Spinal cord (tissue), 10 donors: ENCODE data around the gene GUCY2D. TPM values are rescaled to one million over a fixed set of nuclear protein-coding genes. Genes with fewer than 3 reads are reported as not detected.

Source experiments
- DNase-seq, 6 donors: peaks; one replicate each; pipeline versions ENCODE4 v3.0.0 to v3.0.0-alpha.2; 2013 to 2015; ENCODE audit warnings: low spot score in 6 of 6, low read depth in 4 of 6
- H3K27ac ChIP-seq: one replicate; pipeline ENCODE4 v1.5.1; 2013; ENCODE audit warnings: low read depth, low read length, control low read depth
- H3K27me3 ChIP-seq: one replicate; pipeline ENCODE4 v1.6.1; 2013; ENCODE audit warnings: low read length; ENCODE audit not compliant: control insufficient read depth, insufficient read depth
- H3K36me3 ChIP-seq: one replicate; pipeline ENCODE4 v1.6.1; 2013; ENCODE audit warnings: low read length; ENCODE audit not compliant: control insufficient read depth, insufficient read depth
- H3K4me1 ChIP-seq: one replicate; pipeline ENCODE4 v1.6.1; 2013; ENCODE audit warnings: low read length; ENCODE audit not compliant: control insufficient read depth, insufficient read depth
- H3K4me3 ChIP-seq: one replicate; pipeline ENCODE4 v1.5.1; 2013; ENCODE audit warnings: low read depth, low read length, control low read depth
- H3K9me3 ChIP-seq: one replicate; pipeline ENCODE4 v1.6.1; 2013; ENCODE audit warnings: low read length; ENCODE audit not compliant: control insufficient read depth, insufficient read depth
- WGBS: methylation state at CpG from one replicate; pipeline ENCODE4 v1.1.5; 2013; ENCODE audit warnings: missing lambda C conversion rate; ENCODE audit not compliant: insufficient coverage; 5-methylcytosine and 5-hydroxymethylcytosine counted together
- polyA plus RNA-seq, 2 donors: library from polyadenylated mRNA; unstranded; fragments of 120-200 nt; gene quantifications; one replicate each; pipeline ENCODE4 v1.2.1, GENCODE V29; 2013; ENCODE audit not compliant: insufficient read length in 2 of 2
- total RNA-seq, 2 donors: library from RNA; depleted of rRNA in 1 of 2; stranded (reverse); fragments of 120-200 nt in 1 of 2; fragments of >200 nt in 1 of 2; gene quantifications; one replicate each; pipeline versions ENCODE4 v1.2.3 to v1.2.4, GENCODE V29; 2013 to 2014
- donor health status: healthy.

Gene GUCY2D
- total and polyA plus RNA-seq, 4 donors, result 0.10 to 2.3 (median 0.61) TPM

DNA sequence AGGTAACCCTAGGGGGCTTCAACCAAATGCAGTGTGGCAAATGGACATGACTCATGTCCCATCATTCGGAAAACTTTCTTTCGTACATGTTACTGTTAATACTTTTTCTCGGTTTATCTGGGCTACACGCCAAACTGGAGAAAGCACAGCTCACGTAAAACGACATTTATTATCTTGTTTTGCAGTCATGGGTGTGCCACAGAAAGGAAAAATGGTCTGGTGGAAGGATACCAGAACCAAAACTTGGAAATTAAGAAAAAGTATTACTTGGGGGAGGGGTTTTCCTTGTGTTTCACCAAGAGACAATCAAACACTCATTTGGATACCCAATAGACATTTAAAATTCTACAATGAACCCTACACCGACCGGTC lies 60.0 kb downstream of the GUCY2D start:
- Histone ChIP-seq H3K27ac (no peak overlapping the region), H3K27me3 (peaks cover 79% of the 10 kb centered on the region), H3K9me3 (no peaks in the 10 kb centered on the region), H3K4me1 (no peaks in the 10 kb centered on the region), H3K36me3 (no peaks in the 10 kb centered on the region), H3K4me3 (no peak overlapping the region)
- DNase-seq, result no peak
- WGBS, result 8% methylated on average over 2 of the region's 8 CpGs

DNA sequence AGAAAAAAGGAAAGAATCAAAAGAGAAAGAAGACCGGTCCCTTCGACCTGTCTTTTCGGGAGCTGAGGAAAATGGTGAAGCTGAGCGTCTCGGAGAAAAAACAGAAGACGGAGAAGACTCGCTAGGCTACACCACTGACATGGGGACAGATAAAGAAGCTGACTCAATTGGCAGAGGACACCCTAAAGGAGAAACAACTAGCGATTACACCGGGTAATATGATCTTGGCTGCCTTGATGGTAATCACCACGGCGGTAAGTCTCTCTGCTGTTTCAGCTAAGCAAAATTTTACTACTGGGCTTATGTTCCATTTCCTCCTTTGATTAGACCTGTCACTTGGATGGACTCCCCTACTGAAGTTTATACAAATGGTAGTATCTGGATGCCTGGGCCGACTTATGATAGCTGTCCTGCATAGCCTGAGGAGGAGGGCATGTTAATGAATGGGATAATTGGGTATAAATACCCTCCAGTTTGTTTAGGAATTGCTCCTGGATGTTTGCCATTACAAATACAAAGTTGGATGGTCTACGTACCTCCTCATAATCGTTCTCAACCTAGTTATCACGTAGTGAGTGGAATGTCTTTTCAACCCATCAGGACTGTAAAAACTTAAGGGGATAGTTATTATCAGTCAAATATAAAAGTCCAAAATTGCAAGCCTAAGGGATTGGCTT lies 60.5 kb downstream of the GUCY2D start:
- H3K27me3 ChIP-seq, result peaks cover 81% of the 10 kb centered on the region
- no peak overlapping the region for H3K4me3 ChIP-seq
- H3K9me3 ChIP-seq, result no peaks in the 10 kb centered on the region
- 4% methylated on average over 7 of the region's 15 CpGs for WGBS
- DNase-seq, result no peak
- H3K27ac ChIP-seq, result no peak overlapping the region
- no peaks in the 10 kb centered on the region for H3K4me1 ChIP-seq
- no peaks in the 10 kb centered on the region for H3K36me3 ChIP-seq

DNA sequence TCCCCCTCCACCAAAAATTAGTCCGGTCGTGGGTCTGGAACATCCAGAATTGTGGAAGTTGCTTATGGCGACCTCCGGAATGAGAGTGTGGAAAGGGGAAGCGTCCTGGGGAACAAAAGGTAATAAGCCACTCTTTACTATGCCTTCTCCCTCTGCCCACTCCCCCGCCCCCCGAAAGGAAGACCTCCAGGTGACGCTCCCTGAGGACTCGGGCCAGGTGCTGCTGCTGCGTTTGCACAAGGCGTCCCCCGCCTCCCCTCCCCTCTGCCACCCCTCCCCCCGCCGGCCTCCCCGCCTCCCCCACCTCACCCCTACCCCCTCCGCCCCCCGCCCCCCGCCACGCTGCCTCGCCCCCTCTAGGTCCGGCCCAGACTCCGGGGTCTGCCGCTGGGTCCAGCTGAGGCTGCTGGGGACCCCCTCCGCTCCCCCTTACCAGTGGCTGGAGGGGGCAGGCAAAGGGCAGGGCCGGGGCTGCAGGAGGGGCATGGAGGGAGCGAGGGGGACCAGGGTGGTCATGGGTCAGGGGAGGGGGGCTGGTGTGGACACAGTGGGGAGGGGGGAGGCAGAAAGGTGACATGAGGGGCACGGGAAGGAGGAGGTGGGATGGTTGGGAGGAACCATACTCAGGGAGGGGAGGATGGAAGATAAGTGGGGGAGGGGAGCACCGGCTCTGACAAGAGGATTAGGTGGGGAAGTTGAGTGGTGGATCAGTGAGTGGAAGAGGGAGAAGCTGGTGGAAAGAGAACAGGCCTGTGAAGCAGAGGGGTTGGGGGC lies 61.5 kb downstream of the GUCY2D start:
- no peak for DNase-seq
- Histone ChIP-seq H3K9me3 (no peaks in the 10 kb centered on the region), H3K4me1 (no peaks in the 10 kb centered on the region), H3K27ac (no peak overlapping the region), H3K36me3 (no peaks in the 10 kb centered on the region), H3K4me3 (no peak overlapping the region), H3K27me3 (peaks cover 78% of the 10 kb centered on the region)
- WGBS, result 5% methylated on average over 4 of the region's 28 CpGs

DNA sequence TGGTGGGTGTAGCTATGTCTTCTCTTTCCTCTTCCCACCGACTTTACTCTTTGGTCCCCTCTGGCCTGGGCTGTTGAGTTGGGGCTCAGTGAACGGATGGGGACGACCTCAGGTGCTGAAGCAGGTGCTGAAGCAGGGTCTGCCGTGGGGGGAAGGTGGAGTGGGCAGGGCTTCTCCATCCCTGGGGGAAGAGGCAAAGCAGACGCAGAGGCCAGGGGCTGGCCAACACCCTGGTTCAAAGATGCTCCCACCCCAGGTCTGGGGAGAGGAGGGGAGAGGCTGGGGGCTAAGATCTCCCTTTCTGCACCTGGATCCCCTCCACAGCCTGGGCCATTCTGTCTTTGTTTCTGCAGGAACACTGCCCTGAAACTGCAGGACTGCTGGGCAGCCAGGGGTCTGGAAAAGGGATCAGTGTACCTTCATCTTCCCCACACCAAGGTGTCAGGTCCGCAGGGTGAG lies 62.2 kb downstream of the GUCY2D start:
- Histone ChIP-seq H3K9me3 (no peaks in the 10 kb centered on the region), H3K27me3 (peaks cover 78% of the 10 kb centered on the region), H3K27ac (no peak overlapping the region), H3K36me3 (no peaks in the 10 kb centered on the region), H3K4me1 (no peaks in the 10 kb centered on the region), H3K4me3 (no peak overlapping the region)
- WGBS, result 27% methylated on average over 5 of the region's 6 CpGs
- no peak for DNase-seq

DNA sequence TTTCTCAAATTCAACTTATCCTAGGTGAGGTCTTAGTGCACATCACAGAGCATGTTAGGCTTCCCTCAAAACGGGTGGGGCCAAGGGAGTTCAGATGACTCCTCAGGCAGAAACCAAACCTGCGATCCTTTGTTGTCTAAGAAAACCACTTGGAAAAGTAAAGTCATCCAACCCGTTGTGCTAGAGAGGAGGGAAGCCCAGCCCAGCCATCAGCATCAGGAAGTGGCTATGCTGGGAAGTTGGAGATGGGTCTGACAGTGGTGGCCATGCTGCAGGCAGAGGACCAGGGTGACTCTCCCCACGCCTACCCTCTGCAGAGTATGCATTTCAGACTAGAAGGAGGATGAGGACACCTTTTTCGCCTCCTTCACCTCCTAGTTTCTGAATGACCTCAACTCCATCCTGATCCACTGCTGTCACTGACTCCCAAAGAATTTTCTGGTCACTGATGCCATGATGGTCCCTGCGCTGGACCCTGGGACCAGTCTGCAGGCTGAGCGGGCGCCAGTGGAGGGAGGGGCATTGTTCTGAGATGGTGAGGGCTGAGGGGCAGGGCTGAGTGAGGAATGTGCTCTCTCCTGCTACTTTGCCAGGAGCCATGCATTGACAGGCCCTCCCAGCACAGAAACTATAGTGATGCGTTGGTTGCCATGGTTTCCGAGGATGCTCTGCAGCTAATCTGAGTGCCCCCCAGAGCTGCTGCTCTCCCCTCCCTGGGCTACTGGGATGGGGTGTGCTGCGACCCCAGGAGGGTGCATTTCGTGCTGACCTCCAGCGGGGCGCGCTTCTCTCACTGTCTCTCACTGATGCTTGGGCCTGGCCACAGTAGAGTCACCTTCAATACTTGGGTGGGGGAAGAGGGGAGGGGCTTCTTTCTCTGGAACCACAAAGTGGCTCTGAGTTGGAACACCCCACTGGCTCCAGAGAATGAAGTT lies 64.7 kb downstream of the GUCY2D start:
- H3K27ac ChIP-seq, result no peak overlapping the region
- peaks cover 71% of the 10 kb centered on the region for H3K27me3 ChIP-seq
- no peak overlapping the region for H3K4me3 ChIP-seq
- 63% methylated on average over 12 of the region's 15 CpGs for WGBS
- peaks cover under 1% of the 10 kb centered on the region for H3K4me1 ChIP-seq
- no peak for DNase-seq
- H3K36me3 ChIP-seq, result no peaks in the 10 kb centered on the region
- H3K9me3 ChIP-seq, result no peaks in the 10 kb centered on the region

DNA sequence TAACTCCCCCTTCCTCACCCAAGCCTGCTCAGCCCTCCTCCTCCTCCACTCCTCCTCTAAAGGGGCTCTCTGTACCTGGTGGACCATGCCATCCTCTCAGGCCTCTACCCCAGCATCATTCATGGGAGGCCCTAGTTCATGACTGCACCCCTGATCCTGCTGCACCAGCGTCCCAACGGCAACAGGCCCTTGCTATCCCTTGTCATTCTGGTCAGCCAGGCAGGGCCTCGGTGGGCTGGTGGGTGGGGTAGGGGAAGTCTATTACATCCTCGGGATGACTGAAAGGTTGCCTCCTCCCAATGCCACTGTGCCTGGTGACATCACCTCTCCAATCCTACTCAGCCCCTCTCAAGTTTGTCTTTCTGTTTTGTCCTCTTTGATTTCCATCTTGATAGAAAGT lies 65.4 kb downstream of the GUCY2D start:
- DNase-seq, result no peak
- Histone ChIP-seq H3K36me3 (no peaks in the 10 kb centered on the region), H3K4me3 (no peak overlapping the region), H3K9me3 (no peaks in the 10 kb centered on the region), H3K27ac (no peak overlapping the region), H3K27me3 (peaks cover 71% of the 10 kb centered on the region), H3K4me1 (peaks cover 8% of the 10 kb centered on the region)
- no CpG with 5 or more reads among the region's 4 CpGs for WGBS

DNA sequence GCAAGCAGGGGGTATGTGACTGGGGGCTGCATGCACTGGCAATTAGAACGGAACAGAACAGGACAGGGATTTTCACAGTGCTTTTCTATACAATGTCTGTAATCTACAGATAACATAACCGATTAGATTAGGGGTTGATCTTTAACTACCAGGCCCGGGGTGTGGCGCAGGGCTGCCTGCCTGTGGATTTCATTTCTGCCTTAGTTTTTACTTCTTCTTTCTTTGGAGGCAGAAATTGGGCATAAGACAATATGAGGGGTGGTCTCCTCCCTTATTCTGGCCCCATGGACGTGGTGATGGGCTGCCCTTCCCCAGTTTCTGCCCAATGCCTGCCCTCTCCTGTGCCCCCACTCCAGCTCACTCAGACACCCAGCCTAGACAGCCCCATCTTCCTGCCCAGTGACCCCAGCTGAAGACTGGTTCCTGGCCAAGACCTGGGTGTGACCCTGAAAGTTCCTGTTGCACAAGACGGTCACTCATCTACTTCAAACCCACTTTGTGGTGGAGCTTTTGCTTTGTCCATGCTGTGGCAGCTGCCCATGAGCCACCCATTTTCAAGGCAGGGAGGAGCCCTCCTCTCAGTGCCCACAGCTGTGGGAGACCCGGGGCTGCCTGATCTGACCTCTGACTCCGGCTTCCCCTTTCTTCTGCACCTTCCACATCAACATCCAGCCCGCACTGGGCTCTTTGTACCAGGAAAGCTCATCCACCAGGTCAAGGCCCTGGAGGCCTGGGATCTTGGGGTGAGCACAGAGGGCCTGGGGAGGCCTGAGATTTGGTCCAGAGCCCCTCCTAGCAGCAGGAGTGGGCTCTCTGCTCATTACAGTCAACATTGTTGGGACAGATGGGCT lies 66.5 kb downstream of the GUCY2D start:
- 76% methylated on average over 3 of the region's 9 CpGs for WGBS
- Histone ChIP-seq H3K4me3 (no peak overlapping the region), H3K36me3 (no peaks in the 10 kb centered on the region), H3K4me1 (peaks cover 19% of the 10 kb centered on the region), H3K27ac (no peak overlapping the region), H3K27me3 (peaks cover 72% of the 10 kb centered on the region), H3K9me3 (no peaks in the 10 kb centered on the region)
- DNase-seq, result no peak

DNA sequence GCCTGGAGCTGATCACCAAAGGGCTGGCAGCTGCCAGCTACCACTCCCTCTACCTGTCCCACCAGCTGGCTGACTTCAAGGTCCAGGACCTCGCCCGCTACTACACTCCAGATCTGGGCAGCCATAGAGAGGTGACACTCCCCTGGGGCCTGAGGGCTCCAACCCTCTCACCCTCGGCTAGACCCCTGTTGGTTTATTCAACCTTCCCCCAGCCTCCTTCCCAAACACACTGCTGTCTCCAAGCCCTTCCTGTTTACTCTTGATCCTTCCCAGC lies 67.1 kb downstream of the GUCY2D start:
- no peak overlapping the region for H3K4me3 ChIP-seq
- 78% methylated on average over 2 of the region's 3 CpGs for WGBS
- no peak overlapping the region for H3K27ac ChIP-seq
- H3K36me3 ChIP-seq, result no peaks in the 10 kb centered on the region
- DNase-seq, result no peak
- H3K9me3 ChIP-seq, result no peaks in the 10 kb centered on the region
- H3K4me1 ChIP-seq, result peaks cover 21% of the 10 kb centered on the region
- H3K27me3 ChIP-seq, result peaks cover 72% of the 10 kb centered on the region
